Eye (tissue), 1 donor: ENCODE results near the gene GHDC.
"Not testable (repeated sequence)": the region's sequence is repeated elsewhere in the genome, so short reads cannot be mapped to it uniquely, and the experiment has no call there.

Experiments
- DNase-seq: peaks from one replicate; pipeline ENCODE4 v3.0.0-alpha.2; 2015

The GHDC gene

DNA sequence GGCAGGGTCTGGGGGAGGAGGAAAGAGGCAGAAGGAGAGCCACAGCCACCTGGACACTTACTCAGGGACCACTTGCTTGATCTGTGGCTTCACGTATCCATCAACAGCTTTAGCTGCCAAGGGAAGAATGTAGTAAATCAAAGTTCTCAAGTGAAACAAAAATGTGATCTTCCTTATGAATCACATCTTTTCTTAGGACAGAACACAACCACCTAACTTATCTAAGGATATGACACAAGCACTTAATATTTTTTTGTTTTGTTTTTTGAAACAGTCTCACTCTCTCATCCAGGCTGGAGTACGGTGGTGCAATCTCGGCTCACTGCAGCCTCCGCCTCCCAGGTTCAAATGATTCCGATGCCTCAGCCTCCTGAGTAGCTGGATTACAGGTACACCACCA is 8.4 kb upstream of the GHDC start:
- DNase-seq, result no peak

DNA sequence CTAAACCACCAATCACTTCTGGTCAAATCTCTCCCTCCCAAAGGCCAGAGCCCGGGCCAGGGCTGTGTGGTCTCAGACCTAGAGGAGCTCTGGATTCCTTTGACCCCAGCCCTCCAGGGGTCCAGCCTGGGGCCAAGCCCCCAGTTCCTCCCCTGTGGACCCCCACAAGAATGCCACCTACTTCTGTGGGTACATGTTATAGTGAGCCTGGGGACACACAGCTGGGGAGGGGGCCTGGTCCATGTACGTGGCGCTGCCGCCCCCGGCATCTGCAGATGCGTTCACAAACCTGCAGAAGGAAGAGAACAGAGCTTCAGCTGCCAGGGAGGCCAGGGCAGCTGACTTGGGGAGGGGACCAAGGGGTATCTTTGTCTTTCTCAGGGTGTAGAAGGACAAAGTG is 7.9 kb upstream of the GHDC start:
- DNase-seq, result no peak

DNA sequence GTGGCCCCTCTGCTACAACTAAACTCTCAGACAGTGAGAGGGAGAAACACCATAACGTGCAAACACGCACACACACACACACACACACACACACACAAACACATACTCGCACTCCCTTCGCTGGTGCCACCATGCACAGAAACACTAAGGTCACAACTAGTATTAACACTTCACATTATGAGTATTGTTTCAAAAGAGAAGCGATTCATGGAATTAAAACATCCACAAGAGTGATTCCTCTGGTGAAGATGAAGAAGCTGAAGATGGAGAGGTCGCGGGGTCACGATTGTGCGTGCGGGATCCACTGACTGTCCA is 7.1 kb upstream of the GHDC start:
- no peak for DNase-seq

DNA sequence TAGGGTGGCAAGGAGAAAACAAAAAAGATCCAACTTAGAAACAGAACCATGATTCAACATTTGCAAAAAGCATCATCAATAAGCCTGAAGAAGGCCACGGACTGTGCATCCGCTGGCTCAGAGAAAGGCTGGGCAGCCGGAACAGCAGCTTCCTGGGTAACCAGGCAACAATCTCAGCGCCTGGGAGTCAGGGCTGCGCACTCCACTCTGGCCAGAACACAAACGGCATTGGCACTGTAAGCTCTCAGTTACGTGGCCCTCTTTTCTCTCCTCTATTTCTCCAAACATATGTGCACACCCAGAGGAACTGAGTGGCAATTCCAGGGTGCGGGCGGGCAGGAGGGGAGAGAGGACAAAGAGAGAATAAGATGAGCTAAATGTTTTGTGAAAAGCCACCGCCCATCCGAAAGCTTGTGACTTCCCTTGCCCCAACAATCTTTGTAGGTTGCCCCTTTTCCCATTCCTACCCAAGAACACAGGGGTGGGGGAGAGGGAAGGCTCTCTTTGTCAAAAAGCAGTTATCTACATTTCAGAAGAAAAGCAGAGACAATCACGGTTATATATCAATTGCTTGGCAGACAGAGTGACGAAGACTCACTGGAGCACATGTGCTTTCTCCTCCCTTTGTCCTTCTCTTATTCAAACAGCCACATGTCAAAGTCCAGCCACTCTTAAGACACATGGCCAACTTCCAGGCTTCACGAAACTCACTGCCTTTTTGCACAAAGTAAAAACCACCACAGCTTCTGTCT is 6.6 kb upstream of the GHDC start:
- no peak for DNase-seq

GRCh38 chr17:42199416-42200011 is 5.2 kb upstream of the GHDC start:
- DNase-seq, result no peak

DNA sequence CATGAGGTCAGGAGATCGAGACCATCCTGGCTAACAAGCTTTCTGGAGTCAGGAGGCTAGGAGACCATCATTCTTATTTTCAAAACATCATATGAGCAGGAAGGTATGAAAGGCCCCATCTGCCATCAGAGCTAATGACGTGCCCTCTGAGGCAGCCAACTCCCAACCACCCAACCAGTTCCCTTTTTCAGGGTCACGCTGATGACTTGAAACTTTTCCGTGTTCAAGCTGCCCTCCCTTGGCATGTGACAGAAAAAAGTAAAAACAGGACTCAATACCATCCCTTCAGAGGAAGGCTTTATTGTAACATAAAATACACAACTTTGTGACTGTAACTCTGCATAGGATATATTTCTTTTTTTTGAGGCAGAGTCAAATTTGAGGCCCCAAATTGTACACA is 4.6 kb upstream of the GHDC start:
- DNase-seq, result no peak

DNA sequence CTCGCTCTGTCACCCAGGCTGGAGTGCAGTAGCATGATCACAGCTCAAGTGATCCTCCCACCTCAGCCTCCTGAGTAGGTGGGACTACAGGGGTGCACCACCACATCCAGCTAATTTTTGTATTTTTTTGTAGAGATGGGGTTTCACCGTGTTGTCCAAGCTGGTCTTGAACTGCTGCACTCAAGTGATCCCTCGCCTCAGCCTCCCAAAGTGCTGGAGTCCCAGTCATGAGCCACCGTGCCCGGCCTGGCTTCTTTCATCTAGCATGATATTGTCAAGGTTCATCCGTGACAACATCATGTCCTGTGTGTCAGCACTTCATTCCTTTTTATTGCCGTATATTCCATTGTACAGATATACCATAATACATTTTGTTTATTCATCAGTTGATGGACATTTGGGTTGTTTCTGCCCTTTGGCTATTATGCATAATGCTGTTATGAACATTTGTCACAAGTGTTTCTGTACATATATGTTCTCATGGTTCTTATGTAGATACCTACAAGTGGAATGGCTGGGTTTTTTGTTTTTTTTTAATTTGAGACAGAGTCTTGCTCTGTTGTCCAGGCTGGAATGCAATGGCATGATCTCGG is 3.4 kb upstream of the GHDC start:
- DNase-seq, result no peak

DNA sequence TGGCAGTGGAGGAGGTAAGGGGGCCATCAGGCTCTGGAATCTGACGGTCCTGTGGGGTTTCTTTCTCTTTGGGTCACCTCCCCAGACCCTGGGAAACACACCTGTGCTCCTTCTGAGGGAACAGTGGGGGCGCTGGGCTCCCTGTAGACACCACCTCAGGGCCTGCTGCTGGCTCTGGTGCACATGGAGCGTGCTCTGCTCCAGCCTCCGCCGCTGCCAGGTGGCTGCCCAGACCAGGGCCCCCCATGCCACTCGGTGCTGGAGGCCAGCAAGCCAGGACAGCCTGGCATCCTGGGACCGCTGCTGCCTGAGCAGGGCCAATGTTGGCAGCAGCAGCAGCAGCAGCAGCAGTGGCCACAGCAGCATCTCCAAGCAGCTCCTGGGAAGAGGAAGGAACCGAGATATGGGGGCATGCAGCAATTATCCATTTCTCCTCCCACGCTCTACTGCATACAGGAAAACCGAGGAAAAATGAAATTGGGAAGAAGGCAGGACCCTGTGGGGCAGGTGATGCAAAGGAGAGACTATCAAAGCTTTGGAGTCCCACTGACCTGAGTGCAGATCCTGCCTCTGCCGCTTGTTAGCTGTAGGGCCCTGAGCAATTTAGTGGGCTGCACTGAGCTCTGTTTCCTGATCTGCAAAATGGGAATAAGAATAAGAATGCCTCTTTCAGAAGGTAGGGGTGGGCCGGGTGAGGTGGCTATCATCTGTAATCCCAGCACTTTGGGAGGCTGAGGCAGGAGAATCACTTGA is 902 bp downstream of the GHDC start:
- DNase-seq, result no peak

DNA sequence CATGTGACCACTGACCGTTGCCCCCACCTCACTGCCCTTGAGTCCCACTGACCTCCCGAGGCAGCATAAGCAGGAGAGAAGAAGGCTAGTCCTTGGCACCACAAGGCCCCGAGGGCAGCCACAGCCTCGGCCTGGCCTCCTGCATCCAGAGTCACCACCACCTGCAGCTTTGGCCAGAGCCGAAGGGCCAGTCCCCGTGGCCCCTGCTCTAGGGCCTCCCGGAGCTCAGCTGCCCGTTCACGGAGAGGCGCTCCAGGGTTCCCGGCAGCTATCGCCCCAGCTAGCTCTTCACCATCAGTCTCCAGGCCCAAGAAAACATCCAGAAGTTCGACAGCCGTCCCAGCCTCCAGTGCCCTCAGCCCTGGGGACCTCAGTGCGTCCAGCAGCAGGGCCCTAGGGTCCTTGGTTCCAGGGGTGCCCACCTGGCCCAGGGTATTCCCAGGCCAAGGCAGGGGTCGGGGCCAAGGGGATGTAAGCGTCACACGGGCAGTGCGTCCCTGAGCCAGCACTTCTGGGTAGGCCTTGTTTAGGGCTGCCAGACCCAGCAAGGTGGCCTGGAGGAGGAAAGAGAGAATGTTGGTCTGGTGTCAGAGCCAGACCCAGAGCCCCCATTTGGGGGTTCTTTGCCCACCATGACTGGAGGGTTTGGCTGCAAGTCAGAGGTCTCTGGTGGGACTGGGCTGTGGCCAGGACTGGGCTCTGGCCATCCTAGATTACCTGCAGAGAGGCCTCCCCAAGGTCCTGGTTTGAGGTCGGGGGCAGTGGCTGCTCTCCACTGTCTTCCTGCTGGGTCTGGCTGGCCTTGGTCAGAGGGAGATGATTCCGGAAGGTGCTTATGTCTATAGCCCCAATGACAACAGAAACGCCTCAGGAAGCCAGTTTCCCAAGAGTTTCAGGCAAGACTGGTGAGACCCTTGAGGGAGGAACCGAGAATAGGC is 1.8 kb downstream of the GHDC start:
- no peak for DNase-seq

DNA sequence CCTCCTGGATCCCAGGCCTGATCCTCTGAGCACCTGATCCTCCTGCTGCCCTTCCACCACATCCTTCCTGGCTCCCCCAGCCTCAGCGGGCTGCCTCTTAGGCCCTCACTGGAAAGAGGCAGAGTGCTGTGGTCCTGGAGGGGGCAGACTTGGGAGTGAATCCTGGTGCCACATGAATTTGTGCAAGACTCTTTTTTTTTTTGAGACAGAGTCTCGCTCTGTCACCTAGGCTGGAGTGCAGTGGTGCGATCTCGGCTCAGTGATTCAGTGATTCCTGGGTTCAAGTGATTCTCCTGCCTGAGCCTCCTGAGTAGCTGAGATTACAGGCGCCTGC is 3.1 kb downstream of the GHDC start:
- DNase-seq, result no peak

DNA sequence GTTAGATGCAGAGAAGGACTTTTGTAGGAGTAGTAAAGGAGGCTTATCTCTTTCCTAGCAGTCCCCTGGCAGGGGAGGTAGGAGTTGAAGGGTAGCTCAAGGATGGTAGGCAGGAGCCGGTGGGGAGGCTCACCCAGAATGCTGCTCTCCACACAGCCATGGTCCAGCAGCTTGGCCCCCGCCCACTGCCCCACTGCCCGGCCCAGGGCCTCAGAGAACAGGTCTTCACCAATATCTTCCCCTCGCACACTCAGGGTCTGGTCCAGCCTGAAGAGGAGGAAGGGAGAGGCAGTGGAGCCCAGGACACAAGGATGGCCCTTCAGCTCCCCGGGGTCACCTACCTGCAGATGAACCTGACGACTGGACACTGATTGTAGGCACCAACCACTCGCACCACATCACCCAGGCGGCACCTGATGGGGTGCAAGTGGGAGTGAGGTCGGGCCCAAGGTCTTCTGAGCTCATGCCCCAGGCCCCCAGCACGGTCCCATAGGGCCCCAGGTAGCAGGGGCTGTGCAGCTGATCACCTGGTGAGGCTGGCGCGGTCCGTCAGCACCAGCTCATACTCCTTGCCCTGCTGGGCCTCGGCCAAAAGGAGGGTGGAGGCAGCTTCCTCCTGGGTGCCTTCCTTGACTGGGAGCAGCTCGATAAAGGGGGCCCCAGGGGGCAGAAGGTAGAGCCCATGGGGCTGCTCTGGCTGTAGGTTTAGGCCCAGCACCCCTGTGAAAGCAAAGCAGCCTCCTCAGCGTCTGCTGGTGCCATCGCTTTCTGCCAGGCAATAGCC is 3.6 kb downstream of the GHDC start:
- no peak for DNase-seq

GRCh38 chr17:42189651-42189965 is 4.7 kb downstream of the GHDC start:
- DNase-seq, result no peak

DNA sequence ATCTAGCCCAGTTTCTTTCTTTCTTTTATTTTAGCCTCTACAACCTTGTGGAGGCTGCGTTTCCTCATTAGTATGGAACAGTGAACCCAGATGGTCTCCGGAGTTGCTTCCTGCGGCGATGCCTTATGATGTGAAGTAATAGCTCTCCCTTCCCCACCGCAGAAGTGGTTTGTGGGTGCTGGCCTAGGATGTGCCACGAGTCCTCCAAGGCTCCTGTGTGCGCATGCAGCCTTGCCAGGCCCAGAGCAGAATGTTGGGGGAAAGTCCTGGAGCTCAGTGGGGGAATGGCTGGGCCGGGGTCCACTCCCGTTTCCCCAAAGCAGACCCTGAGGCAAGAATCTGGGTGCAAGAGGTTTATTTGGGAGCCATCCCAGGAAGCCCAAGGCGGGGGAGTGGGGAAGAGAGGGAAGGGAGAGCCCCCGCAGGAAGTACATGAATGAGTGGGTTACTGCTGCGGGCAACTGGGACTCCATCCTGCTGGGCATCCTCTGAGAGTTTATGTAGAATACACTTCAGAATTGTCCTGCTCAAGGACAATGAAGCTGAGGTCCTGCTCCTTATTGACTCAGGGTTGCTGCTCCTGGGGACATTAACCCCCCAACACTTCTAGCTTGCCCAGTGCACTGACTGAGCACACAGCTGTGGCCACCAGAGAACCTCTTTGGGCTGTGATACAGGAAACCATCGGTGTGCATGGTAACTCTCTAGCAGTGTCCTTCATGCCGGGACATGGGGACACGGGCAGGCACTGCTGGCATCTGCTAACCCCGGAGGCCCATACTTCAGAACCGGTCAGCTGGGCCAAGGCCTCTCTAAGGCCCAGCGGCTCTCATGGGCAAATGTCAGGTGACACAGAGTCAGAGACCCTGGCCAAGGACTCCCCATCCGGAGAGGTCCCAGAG is 5.3 kb downstream of the GHDC start:
- no peak for DNase-seq

- no peak for DNase-seq
These were observed 6.5 kb downstream of the GHDC start for GRCh38 chr17:42187833-42188232.

GRCh38 chr17:42186191-42186590 is 8.1 kb downstream of the GHDC start:
- DNase-seq, result not testable (repeated sequence)

DNA sequence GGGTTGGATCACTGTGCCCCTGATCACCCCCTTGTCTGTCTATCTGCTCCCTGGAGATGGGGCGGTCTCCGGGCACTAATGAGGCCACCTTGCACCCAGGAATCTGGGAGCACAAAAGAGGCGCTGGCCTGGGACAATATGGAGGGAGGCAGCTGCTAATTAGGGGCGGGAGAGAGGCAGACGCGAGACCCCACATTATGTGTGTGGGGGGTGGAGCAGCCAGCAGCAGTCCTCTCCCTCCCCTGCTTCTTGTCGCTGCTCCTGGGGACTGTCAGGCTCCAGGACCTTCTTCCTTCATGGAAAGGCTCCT is 8.7 kb downstream of the GHDC start:
- DNase-seq, result peak; percentile 81

DNA sequence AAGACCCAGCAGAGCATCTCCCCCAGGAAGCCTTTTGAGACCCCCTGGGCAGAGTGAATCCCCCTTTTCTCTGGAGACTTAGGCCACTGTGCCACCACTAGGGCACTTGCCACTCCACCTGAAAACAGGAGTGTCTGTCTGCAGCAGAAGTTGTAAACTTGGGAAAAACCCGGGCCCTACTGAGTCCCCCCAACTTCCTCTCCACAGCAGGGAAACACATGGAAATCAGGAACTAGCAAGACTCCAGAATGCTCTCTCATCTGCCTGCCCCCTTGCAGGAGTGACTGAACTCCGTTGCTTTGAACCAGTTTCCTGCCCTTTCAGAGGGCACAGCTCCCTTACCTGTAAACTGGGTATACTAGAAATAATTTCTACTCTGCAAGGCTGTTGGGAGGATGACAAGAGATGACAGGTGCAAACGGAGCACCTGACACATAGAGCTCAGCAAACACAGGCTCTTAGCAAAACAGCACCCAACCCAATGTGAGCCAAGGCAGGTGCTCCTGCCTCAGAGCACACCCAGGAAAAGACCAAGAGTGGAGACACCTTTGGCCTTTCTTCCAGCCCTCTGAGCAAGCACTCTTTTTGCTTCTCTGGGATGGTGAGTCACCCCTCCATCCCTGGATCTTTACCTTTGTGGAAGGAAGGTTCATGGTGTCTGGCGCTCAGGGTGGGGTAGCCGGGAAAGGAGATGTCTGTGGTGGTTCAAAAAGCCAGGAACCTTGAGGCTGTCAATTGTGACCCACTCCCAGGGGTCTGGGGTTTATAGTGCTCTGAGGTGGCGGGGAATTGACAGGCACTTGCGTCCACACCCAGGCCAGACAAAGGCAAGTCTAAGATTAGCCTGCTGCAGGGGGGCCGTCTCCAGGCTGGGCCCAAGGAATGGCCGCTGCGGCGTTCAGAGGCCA is 9.3 kb downstream of the GHDC start, which contains the start of gene HCRT:
HCRT (minus strand) TSS at position 740 of the 908 bp plus-strand sequence; CDS start at position 653, 87 bp downstream.
- peak; percentile 42 for DNase-seq

DNA sequence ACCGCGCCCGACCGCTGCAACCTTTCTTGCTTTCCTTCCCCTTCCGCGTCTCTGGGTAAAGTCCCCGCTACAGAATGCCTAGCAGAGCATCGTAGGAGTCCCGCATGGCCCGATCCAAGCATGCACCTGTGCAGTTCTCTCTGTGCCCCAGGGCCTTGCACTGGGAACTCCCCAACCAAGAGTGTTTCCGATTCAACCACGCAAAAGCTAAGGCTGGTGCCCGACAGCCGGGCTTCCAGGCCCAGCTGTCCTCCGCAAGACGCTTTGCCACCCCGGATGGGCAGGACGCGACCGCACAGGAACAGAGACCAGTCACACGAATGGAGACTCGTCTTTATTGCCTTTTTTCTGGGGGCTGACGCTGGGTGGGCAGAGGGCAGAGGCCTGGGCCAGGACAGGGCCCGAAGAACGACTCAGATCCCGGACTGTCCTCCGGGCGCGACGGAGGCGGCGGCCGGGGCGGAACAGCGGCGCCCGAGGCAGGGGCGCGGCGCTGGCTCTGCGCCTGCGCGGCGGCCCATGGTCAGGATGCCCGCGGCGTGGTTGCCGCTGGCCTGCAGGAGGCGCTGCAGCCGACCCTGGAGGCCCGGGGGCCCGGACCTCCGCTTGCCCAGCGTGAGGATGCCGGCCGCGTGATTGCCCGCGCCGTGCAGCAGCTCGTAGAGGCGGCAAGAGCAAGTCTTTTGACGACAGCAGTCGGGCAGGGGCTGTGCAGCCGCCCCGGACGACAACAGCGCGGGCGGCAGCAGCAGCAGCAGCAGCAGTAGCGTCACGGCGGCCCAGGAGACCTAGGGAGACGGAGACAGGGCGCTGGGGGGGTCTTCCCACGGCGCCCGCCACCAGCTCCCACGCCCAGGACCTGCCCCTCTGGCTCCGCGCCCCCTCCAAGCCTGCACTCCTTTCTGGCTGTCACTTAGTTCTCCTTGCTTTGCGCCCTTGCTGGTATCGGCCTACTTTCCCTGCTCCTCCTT is 10.3 kb downstream of the GHDC start:
- peak; percentile 92 for DNase-seq
